Loucy (cell line): Measurements from ENCODE around the gene SPRYD3.

ENCODE experiments used
- H2AFZ ChIP-seq: fragments of 200-600 bp; sonication (generic); 2 replicates; pipeline ENCODE4 v1.6.0; 2016; ENCODE audit warnings: antibody characterized with exemption, mild to moderate bottlenecking, low read length, moderate library complexity
- H3F3A ChIP-seq: fragments of 200-600 bp; 2 replicates; pipeline ENCODE4 v1.6.0; 2016; ENCODE audit warnings: antibody characterized with exemption, low read depth, mild to moderate bottlenecking
- H3K27me3 ChIP-seq: fragments of 200-600 bp; sonication (generic); 2 replicates; pipeline ENCODE4 v1.6.1; 2014; ENCODE audit warnings: low read length, mild to moderate bottlenecking; ENCODE audit not compliant: insufficient read depth, poor library complexity, severe bottlenecking
- H3K36me3 ChIP-seq: fragments of 200-600 bp; sonication (generic); 2 replicates; pipeline ENCODE4 v1.6.1; 2016; ENCODE audit warnings: low read length; ENCODE audit not compliant: insufficient read depth
- H3K4me1 ChIP-seq: fragments of 200-600 bp; sonication (generic); 2 replicates; pipeline ENCODE4 v1.5.1; 2014; ENCODE audit warnings: low read length, mild to moderate bottlenecking; ENCODE audit not compliant: insufficient read depth, poor library complexity, severe bottlenecking
- H3K4me2 ChIP-seq: fragments of 200-600 bp; sonication (generic); 2 replicates; pipeline ENCODE4 v1.6.0; 2014; ENCODE audit warnings: antibody characterized with exemption, low read length, low read depth, mild to moderate bottlenecking; ENCODE audit not compliant: poor library complexity, severe bottlenecking
- H3K4me3 ChIP-seq: fragments of 200-600 bp; sonication (generic); 2 replicates; pipeline ENCODE4 v1.5.1; 2014; ENCODE audit warnings: low read length, mild to moderate bottlenecking, mixed read lengths; ENCODE audit not compliant: poor library complexity, severe bottlenecking
- H3K79me2 ChIP-seq: fragments of 200-600 bp; sonication (generic); 2 replicates; pipeline ENCODE4 v1.6.1; 2014; ENCODE audit warnings: low read length; ENCODE audit not compliant: insufficient read depth
- H3K9ac ChIP-seq: fragments of 200-600 bp; sonication (generic); 2 replicates; pipeline ENCODE4 v1.6.0; 2014; ENCODE audit warnings: mild to moderate bottlenecking, low read depth, low read length, moderate library complexity; ENCODE audit not compliant: poor library complexity, severe bottlenecking
- H3K9me2 ChIP-seq: fragments of 200-600 bp; sonication (generic); replicated peaks from 2 replicates; pipeline ENCODE4 v1.6.1; 2016; ENCODE audit warnings: low read depth, low read length, mixed read lengths
- H3K9me3 ChIP-seq: fragments of 200-600 bp; sonication (generic); 2 replicates; pipeline ENCODE4 v1.6.1; 2014; ENCODE audit warnings: mild to moderate bottlenecking, antibody characterized with exemption, low read length, low read depth; ENCODE audit not compliant: insufficient read depth
- H4K20me1 ChIP-seq: fragments of 200-600 bp; sonication (generic); 2 replicates; pipeline ENCODE4 v1.6.0; 2014; ENCODE audit warnings: antibody characterized with exemption, low read length, mild to moderate bottlenecking; ENCODE audit not compliant: insufficient read depth, poor library complexity, severe bottlenecking
- CTCF ChIP-seq: fragments of 200-600 bp; sonication (generic); conservative IDR thresholded peaks from 2 replicates; pipeline ENCODE4 v1.5.1; 2014; ENCODE audit warnings: mild to moderate bottlenecking, antibody characterized with exemption, low read length
- EZH2phosphoT487 ChIP-seq: fragments of 200-600 bp; IDR thresholded peaks from 2 replicates; pipeline ENCODE4 v1.6.1; 2018; ENCODE audit warnings: antibody characterized with exemption, mild to moderate bottlenecking, moderate library complexity, borderline replicate concordance

Gene SPRYD3

DNA sequence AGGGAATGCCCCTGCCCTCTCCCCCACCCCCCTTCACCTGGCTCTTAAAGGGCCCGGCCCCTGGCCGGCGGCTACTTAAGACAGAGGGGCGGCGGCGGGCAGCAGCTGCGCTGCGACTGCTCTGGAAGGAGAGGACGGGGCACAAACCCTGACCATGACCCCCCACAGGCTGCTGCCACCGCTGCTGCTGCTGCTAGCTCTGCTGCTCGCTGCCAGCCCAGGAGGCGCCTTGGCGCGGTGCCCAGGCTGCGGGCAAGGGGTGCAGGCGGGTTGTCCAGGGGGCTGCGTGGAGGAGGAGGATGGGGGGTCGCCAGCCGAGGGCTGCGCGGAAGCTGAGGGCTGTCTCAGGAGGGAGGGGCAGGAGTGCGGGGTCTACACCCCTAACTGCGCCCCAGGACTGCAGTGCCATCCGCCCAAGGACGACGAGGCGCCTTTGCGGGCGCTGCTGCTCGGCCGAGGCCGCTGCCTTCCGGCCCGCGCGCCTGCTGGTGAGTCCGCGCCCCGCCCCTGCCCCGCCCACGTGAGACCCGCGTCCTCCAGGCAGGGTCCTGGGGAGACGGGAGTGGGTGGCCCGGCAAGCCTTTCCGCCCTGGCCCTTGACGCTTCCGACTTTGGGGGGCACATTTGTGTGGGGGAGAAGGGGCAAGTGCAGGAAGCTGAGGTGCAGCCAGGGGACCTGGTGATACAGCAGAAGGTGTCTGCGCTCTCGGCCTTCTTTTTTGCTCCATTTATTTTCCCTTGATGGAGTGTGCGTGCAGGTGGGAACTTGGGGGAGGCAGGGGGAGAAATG is 18.6 kb upstream of the SPRYD3 start, which contains the start of gene IGFBP6:
Gene IGFBP6 (plus strand): TSS at position 104 of the 790 bp plus-strand sequence. CDS start 51 bp downstream, at position 155.
- Histone ChIP-seq H3K27me3 (no peaks in the 10 kb centered on the region), H3K79me2 (no peaks in the 10 kb centered on the region), H3F3A (no peaks in the 10 kb centered on the region; the same call in 1 of the 2 replicates), H3K4me1 (peaks cover 37% of the 10 kb centered on the region), H4K20me1 (no peaks in the 10 kb centered on the region), H3K4me3 (peak within 1 kb of the TSS; percentile 80), H3K4me2 (peak within 1 kb of the TSS; percentile 78), H2AFZ (peak within 1 kb of the TSS; percentile 95), H3K9ac (peak within 1 kb of the TSS; percentile 72), H3K9me2 (no peaks in the 10 kb centered on the region), H3K9me3 (no peaks in the 10 kb centered on the region), H3K36me3 (no peaks in the 10 kb centered on the region)
- TF ChIP-seq EZH2phosphoT487 (no peak), CTCF (no peak)

GRCh38 chr12:53097207-53097563 is 18.0 kb upstream of the SPRYD3 start:
- Histone ChIP-seq H3K36me3 (no peaks in the 10 kb centered on the region), H3K79me2 (no peaks in the 10 kb centered on the region), H3K9ac (peak overlapping the region; percentile 72), H3F3A (no peaks in the 10 kb centered on the region; the same call in 1 of the 2 replicates), H3K9me3 (no peaks in the 10 kb centered on the region), H2AFZ (peak overlapping the region; percentile 95; the same call in 1 of the 2 replicates), H4K20me1 (no peaks in the 10 kb centered on the region), H3K4me3 (peak overlapping the region; percentile 80), H3K27me3 (no peaks in the 10 kb centered on the region), H3K9me2 (no peaks in the 10 kb centered on the region), H3K4me2 (peak overlapping the region; percentile 78), H3K4me1 (peaks cover 31% of the 10 kb centered on the region)
- TF ChIP-seq CTCF (no peak), EZH2phosphoT487 (no peak)

DNA sequence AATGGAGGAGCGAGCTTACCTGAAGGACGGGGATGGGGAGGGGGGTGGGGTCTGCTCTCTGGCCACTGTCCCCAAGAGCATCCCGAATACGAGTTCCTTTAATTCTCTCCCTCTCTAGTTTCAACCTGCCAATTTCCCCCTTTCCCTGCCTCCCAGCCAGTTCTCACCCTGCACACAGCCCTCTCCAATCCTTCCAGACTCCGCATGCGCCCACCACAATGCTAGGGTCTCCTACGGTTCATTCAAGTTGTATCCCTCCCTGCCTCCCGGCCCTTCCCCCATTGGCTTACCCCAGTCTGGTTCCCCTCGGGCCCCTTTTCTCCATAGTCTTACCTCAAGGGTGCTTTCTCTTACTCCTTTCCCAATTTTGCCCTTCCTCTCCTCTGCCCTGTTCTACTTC is 17.6 kb upstream of the SPRYD3 start:
- H3K9me2 ChIP-seq = no peaks in the 10 kb centered on the region
- H3K4me3 ChIP-seq = peak overlapping the region; percentile 80
- no peaks in the 10 kb centered on the region for H3K79me2 ChIP-seq
- H3K4me1 ChIP-seq = peaks cover 31% of the 10 kb centered on the region
- no peaks in the 10 kb centered on the region for H3K27me3 ChIP-seq
- H3F3A ChIP-seq = no peaks in the 10 kb centered on the region; the same call in 1 of the 2 replicates
- no peaks in the 10 kb centered on the region for H3K9me3 ChIP-seq
- TF ChIP-seq EZH2phosphoT487 (no peak), CTCF (no peak)
- H3K36me3 ChIP-seq = no peaks in the 10 kb centered on the region
- H3K4me2 ChIP-seq = peak overlapping the region; percentile 78
- no peaks in the 10 kb centered on the region for H4K20me1 ChIP-seq
- peak overlapping the region; percentile 72 for H3K9ac ChIP-seq
- H2AFZ ChIP-seq = no peak overlapping the region
